Large intestine (tissue), 3 donors: ENCODE measurements around the gene CIB4. TPM values are rescaled to one million over a fixed set of nuclear protein-coding genes. Genes with fewer than 3 reads are reported as not detected.

Source experiments
- DNase-seq, 2 donors: peaks; one replicate each; pipeline versions ENCODE4 v3.0.0 to v3.0.0-alpha.2; 2013
- H3K27ac ChIP-seq: one replicate; pipeline ENCODE4 v1.5.1; 2013; ENCODE audit warnings: low read length
- H3K27me3 ChIP-seq: 2 replicates; pipeline ENCODE4 v1.6.1; 2013; ENCODE audit warnings: low read length; ENCODE audit not compliant: control insufficient read depth, insufficient read depth
- H3K36me3 ChIP-seq: 2 replicates; pipeline ENCODE4 v1.6.1; 2013; ENCODE audit warnings: low read length; ENCODE audit not compliant: control insufficient read depth, insufficient read depth
- H3K4me1 ChIP-seq: one replicate; pipeline ENCODE4 v1.6.1; 2013; ENCODE audit warnings: low read length; ENCODE audit not compliant: control insufficient read depth, insufficient read depth
- H3K4me3 ChIP-seq: one replicate; pipeline ENCODE4 v1.5.1; 2013; ENCODE audit warnings: low read length
- H3K9me3 ChIP-seq: one replicate; pipeline ENCODE4 v1.6.1; 2013; ENCODE audit warnings: mild to moderate bottlenecking, low read depth, low read length, moderate library complexity; ENCODE audit not compliant: control insufficient read depth
- WGBS: methylation state at CpG from one replicate; pipeline ENCODE4 v1.1.5; 2013; ENCODE audit warnings: low lambda C conversion rate; ENCODE audit not compliant: insufficient coverage; 5-methylcytosine and 5-hydroxymethylcytosine counted together
- polyA plus RNA-seq: library from polyadenylated mRNA; unstranded; fragments of 120-200 nt; gene quantifications from one replicate; pipeline ENCODE4 v1.2.1, GENCODE V29; 2013

Gene CIB4
- polyA plus RNA-seq, 1 donor: 0.21 TPM

GRCh38 chr2:26576565-26577441 lies 64.4 kb downstream of the CIB4 start:
- Histone ChIP-seq H3K4me1 (no peaks in the 10 kb centered on the region), H3K4me3 (no peak overlapping the region), H3K27me3 (peaks cover 34% of the 10 kb centered on the region), H3K9me3 (no peaks in the 10 kb centered on the region), H3K36me3 (no peaks in the 10 kb centered on the region), H3K27ac (no peak overlapping the region)
- no peak for DNase-seq
- no CpG with 5 or more reads among the region's 17 CpGs for WGBS

GRCh38 chr2:26575836-26576564 lies 65.2 kb downstream of the CIB4 start:
- no peak overlapping the region for H3K4me3 ChIP-seq
- peaks cover 39% of the 10 kb centered on the region for H3K27me3 ChIP-seq
- no peaks in the 10 kb centered on the region for H3K4me1 ChIP-seq
- WGBS: no CpG with 5 or more reads among the region's 17 CpGs
- no peak overlapping the region for H3K27ac ChIP-seq
- no peak for DNase-seq
- H3K36me3 ChIP-seq: no peaks in the 10 kb centered on the region
- no peaks in the 10 kb centered on the region for H3K9me3 ChIP-seq

DNA sequence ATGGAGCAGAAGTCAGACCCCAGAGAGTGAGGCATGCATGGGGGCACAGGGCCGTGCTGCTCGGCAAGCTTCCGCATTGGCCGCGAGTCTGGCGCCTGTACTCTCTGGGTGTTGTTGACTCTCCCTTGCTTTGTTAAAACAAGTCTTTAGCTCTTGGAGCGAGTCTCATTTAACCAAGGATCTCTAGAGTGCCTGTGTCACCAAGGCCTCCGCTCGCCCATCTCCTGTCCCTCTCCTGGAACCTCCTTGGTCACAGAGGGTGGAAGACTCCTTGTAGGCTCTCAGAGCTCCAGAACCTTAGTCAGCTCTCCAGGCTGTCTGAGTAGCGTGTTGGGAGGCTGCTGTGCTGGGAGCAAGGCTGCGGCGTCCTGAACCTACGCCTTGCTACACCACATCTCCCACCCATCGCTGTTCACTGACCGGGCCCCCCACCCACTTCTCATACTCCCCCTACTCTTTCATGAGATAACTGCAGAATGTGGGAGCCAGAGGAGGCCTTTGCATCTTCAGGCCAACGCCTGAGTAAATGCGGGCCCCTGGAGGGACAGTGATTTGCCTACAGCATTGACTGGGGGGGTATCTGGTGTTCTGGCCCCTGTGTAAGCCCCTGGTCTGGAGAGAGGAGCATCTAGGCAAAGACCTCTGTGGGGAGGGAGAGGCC lies 66.1 kb downstream of the CIB4 start:
- H3K27me3 ChIP-seq: peaks cover 44% of the 10 kb centered on the region
- no peaks in the 10 kb centered on the region for H3K36me3 ChIP-seq
- DNase-seq: no peak
- no peaks in the 10 kb centered on the region for H3K9me3 ChIP-seq
- no peak overlapping the region for H3K4me3 ChIP-seq
- no CpG with 5 or more reads among the region's 17 CpGs for WGBS
- no peak overlapping the region for H3K27ac ChIP-seq
- H3K4me1 ChIP-seq: no peaks in the 10 kb centered on the region

DNA sequence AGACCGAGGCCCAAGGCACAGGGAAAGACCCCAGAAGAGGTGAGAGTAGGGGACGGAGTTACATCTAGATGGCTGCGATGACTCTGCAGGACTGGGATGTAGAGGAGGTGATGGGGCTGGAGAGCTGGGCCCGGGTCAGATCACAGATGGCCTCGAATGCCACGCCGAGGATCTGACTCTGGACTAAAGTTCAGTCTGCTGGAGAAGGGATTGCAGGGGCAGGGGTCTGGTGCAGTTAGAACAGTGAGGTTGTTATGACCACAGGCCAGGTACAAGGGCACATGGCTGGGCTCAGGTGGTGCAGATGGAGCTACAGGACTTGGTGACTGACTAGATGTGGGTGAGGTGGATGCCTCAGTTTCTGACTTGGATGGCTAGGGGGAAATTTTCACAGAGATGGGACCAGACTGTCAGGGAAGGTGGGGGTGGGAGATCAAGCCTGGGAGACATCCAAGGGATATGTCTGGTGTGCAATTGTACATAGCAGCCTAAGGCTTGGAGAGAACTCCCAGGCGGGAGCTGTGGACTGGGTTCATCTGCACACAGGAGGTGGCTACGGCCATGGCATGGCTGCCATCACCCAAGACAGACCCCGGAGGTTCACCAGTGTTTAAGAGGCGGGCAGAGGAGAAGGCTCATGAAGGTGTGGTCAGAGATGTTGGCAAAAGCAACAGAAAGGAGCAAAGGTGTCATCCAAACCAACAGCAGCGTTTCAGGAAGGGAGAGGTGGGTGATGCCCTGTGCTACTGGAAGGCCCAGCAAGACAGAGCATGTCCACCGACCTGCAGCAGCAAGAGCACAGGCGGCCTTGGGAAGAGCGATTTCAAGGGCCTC lies 66.9 kb downstream of the CIB4 start:
- Histone ChIP-seq H3K4me1 (no peaks in the 10 kb centered on the region), H3K9me3 (no peaks in the 10 kb centered on the region), H3K36me3 (no peaks in the 10 kb centered on the region), H3K27ac (no peak overlapping the region), H3K4me3 (no peak overlapping the region), H3K27me3 (peaks cover 37% of the 10 kb centered on the region)
- 100% methylated on average over 1 of the region's 15 CpGs for WGBS
- no peak for DNase-seq

GRCh38 chr2:26573241-26573925 lies 67.8 kb downstream of the CIB4 start:
- Histone ChIP-seq H3K27me3 (peaks cover 28% of the 10 kb centered on the region), H3K4me1 (no peaks in the 10 kb centered on the region), H3K9me3 (no peaks in the 10 kb centered on the region), H3K27ac (no peak overlapping the region), H3K4me3 (no peak overlapping the region), H3K36me3 (no peaks in the 10 kb centered on the region)
- no peak for DNase-seq
- 100% methylated on average over 1 of the region's 17 CpGs for WGBS

DNA sequence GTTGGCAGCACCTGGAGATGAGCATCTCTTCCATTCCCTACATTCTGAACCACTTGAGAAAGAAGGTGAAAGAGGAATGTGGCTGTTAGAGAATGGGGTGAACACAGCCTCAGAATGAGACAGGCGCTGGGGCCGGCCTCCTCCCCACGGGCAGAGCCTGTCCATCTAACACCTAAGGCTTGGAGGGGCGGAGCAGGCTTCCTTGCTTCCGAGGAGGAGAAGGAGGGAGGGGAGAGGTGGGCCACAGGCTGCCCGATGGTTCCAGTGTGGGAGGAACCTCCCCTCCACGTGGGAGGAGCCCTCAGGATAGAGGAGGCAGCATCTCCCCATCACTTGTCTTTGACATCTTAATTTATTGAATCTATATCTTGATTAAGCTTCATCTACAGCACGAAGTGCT lies 68.6 kb downstream of the CIB4 start:
- H3K9me3 ChIP-seq: no peaks in the 10 kb centered on the region
- H3K27me3 ChIP-seq: peaks cover 26% of the 10 kb centered on the region
- no CpG with 5 or more reads among the region's 8 CpGs for WGBS
- H3K27ac ChIP-seq: no peak overlapping the region
- no peak for DNase-seq
- H3K4me1 ChIP-seq: no peaks in the 10 kb centered on the region
- no peak overlapping the region for H3K4me3 ChIP-seq
- H3K36me3 ChIP-seq: no peaks in the 10 kb centered on the region

GRCh38 chr2:26571316-26571715 lies 69.8 kb downstream of the CIB4 start:
- Histone ChIP-seq H3K36me3 (no peaks in the 10 kb centered on the region), H3K9me3 (no peaks in the 10 kb centered on the region), H3K27me3 (peaks cover 26% of the 10 kb centered on the region), H3K4me3 (no peak overlapping the region), H3K27ac (no peak overlapping the region), H3K4me1 (no peaks in the 10 kb centered on the region)
- WGBS: no CpG with 5 or more reads among the region's 5 CpGs
- DNase-seq: no peak

DNA sequence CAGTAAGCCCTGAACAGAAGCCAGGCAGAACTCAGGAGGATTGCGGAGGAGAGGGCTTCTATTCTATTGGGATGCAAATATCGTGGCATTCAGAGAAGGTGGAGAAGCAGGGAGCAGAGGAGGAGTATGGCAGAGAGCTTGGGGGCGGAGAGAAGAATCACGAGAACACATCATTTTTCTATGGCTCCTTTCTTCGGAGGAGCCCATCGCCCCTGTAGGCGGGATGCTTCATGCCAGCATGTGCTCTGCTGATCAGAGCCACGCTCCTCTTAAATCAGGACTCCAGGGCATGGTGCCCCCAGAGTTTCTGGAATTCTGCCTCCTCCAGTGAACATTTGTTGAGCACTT lies 71.1 kb downstream of the CIB4 start:
- no CpG with 5 or more reads among the region's 8 CpGs for WGBS
- DNase-seq: no peak
- H3K36me3 ChIP-seq: no peaks in the 10 kb centered on the region
- no peaks in the 10 kb centered on the region for H3K4me1 ChIP-seq
- no peaks in the 10 kb centered on the region for H3K9me3 ChIP-seq
- no peak overlapping the region for H3K4me3 ChIP-seq
- peaks cover 36% of the 10 kb centered on the region for H3K27me3 ChIP-seq
- H3K27ac ChIP-seq: no peak overlapping the region

DNA sequence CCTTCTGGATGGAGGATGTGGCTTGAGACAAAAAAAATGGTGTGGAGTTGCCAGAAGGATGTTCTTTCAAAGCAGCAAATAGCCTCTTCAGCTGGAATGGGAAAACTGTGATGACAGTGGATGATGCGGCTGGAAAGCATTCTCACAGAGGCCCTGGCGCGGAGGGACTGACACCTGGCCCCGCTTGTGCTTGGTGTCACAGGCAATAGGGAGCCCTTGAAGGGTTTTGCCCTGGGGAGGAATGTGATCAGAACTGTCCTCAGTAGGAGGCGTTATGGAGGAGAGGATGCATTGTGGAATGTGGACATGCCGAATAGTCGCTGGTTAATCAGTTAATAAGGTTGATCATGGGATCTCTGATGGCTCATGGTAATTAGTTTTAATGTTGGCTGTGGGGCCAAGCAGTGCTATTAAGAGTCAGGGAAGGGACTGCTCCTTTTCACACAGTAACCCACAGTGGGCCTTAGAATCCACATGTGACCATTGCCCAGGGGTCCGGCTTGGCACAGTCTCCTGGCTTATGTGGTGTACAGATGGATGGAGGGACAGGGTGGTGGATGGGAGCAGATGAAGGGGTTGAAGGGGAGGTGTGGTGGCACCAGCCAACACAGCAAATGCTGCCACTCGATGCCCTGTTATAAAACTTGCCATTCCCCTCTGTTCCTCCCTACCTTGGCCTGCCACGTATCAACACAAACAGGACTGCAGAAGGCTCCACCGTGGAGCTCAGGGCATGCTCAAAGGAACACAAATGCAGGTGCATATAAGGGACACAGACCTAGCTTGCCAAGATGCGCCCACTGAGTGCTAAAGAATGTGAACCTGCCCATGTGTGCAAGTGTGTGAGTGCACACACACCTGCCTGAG lies 71.7 kb downstream of the CIB4 start:
- Histone ChIP-seq H3K4me1 (no peaks in the 10 kb centered on the region), H3K4me3 (no peak overlapping the region), H3K27me3 (peaks cover 39% of the 10 kb centered on the region), H3K27ac (no peak overlapping the region), H3K9me3 (no peaks in the 10 kb centered on the region), H3K36me3 (no peaks in the 10 kb centered on the region)
- no CpG with 5 or more reads among the region's 12 CpGs for WGBS
- DNase-seq: no peak
